ENCODE measurements around the gene PLEKHG4B.

PLEKHG4B gene

DNA sequence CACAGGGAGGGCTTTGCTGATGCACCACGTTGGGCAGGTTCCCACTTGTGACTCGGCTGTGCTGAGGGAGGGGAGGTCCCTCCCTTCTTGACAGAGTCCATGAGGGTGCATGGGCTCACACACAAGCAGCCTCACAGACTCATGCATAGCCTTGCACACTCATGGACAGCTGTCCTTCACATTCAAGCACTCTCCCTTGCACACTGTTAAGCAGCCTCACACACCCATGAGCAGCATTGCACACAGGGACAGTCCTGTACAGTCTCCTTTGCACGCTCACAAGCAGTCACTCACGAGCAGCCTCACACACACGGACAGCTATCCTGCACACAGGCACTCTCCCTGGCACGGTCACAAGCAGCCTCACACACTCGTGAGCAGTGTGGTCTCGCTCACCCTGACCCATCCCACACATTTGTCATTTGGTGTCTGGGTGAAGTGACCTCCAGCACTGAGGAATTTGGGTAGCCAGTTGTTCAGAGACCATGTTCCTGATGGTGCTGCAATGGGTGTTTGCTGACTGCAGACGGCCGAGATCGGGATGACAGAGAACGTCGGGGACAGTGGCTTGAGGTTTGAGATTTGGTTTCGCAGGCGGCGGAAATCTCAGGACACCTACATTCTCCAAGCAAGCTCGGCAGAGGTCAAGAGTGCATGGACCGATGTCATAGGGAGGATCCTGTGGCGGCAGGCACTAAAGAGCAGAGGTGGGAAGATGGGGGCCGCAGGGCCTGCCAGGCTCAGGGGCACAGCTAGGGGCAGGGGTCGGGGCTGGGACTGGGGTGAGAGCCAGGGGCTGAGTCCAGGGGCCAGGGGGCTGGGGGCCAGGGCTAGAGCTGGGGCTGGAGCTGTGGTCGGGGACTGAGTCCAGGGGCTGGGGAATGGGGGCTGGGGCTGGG is 81.7 kb downstream of the PLEKHG4B start:
- no peak for DNase-seq

DNA sequence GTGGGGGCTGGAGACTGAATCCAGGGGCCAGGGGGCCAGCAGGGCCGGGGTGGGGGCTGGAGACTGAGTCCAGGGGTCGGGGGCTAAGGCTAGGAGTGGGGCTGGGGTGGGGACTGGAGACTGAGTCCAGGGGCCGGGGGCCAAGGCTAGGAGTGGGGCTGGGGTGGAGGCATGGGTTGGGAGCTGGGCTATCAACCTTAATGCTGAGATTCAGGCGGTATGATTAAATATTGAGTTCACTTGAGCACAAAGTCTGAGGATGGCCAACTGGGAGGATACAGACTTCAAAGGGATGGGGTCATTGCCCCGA is 82.3 kb downstream of the PLEKHG4B start:
- DNase-seq = no peak

- DNase-seq = no peak
Measured at GRCh38 chr5:174876-175465, 83.0 kb downstream of the PLEKHG4B start.

- no peak for DNase-seq
Measured at GRCh38 chr5:176296-176823, 84.4 kb downstream of the PLEKHG4B start.

DNA sequence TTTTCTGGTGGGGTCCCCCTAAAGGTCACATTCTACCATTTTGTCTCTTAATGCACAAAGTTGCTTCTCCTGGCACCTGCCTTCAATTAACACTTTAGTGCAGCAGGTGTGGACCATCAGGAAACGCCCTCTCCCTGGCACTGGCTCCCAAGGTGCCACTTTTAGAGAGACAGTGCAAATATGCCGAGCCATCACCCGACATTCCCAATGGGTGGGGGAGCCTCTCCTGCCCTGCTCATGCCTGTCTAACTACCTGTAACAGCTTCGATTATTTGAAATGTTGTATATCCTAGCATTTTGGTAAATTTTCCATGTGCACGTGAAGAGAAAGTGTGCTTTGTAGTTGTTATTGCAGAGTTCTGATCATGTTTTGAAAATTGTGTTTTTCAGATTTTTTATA is 86.1 kb downstream of the PLEKHG4B start:
- DNase-seq = no peak

DNA sequence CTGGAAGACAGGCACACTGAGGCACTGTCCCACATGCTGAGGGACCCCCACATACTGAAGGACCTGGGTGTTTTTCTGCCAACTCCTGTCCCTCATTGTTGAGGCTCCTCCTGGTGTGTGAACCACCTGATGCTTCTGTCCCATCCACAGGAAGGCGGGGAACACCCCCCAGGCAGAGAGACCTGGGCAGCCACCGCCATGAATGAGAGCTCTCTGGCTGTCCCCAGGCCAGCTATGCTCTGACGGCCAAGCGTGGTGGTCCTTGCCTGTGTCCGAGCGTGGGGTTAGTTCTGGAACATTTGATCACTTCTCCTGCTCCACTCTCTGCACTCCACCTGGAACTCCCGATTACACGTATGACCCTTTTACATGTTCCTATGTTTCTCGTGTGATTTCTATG is 87.4 kb downstream of the PLEKHG4B start:
- DNase-seq = no peak

- DNase-seq = no peak
Measured at GRCh38 chr5:180286-180918, 88.4 kb downstream of the PLEKHG4B start.

DNA sequence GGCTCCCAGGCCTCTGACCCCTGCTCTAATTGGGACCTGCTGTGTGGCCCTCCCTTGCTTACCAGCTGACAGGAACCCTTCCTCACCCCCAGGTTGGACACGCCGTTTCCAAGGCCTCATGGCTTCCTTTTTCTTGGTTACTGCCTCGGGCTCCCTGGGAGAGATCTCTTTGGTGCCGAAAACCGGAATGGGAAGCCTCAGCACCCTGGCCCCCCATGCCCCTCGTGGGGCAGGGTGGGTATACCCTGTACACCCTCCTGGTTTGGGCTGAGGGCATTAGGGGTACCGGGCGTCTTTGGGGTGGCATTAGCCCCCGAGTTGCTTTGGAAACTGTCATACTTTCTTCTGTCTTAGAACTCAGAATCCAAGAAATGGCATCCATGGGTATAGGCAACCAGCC is 89.2 kb downstream of the PLEKHG4B start:
- no peak for DNase-seq

DNA sequence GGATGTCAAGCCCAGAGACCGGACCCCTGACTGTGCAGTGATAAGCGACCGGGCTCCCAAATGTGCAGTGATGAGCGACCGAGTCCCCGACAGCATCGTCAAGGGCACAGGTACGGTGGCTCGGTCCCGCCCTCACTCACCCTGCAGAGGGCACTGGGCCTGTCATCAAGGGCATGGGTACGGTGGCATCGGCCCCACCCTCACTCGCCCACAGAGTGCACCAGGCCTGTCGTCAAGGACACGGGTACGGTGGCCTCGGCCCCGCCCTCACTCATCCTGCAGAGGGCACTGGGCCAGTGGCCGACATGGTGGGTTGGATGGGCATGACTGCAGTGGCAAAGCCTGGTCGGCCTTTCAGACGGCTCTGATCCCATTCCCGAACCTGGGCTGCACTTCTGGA is 89.6 kb downstream of the PLEKHG4B start:
- no peak for DNase-seq

DNA sequence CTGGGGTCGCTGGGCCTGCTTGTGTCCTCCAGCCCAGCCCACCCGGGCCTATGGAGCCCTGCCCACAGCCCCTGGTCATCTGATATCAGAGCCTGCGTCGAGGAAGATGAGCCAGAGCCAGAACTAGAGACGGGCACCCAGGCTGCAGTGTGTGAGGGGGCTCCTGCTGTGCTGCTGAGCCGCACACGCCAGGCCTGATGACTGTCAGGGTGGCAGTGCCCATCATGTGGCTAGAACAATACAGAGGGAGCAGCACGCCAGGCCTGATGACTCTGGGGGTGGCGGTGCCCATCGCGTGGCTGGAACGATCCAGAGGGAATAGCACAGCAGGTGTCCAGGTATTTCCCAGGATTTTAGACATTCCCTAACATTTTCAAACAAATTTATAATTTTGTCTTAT is 90.2 kb downstream of the PLEKHG4B start:
- DNase-seq = no peak

GRCh38 chr5:184471-184870 is 92.5 kb downstream of the PLEKHG4B start:
- no peak for DNase-seq

DNA sequence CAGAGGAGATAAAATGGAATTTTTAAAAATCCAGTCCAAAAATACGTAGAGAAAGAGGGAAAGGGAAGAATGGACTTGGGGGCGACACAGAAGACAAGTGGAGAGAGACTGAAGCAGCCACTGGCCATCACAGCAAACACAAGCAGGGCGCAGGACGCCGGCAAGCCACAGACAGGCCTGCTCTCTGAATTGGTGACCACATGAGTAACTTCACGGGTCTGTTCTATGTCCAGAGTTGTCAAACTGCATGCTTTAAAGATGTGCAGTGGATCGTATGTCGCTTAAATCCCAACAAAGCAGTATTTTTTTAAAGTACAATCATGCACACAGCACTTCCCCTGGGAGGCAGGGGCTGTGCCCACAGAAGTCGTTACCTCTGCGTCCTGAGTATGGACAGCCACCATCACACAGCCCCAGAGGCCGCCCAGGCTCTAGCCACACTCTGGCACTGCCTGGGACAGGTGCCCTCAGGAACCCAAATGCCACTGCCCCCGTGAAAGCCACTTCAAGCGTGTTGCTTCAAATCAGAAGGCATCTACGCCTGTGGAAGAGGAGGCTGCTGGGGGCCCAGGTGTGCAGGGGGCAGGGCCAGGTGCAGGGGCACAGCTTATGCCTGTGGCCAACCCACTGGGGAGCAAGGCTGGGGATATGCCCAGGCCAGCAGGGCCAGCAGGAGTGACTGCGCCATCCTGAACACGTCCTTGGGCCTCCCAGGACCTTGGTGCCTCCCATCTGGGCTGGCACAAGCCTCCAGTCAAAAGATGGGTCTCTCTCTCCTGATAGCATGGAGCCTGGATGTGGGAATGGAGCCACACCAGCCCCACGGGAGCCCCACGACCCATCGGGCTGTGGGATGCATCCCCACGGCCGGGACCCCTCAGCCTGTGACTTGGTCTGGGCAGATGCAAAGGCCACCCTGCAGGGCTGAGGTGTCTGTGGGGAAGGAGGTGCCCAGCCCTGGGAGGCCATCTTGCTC is 93.4 kb downstream of the PLEKHG4B start:
- no peak for DNase-seq

DNA sequence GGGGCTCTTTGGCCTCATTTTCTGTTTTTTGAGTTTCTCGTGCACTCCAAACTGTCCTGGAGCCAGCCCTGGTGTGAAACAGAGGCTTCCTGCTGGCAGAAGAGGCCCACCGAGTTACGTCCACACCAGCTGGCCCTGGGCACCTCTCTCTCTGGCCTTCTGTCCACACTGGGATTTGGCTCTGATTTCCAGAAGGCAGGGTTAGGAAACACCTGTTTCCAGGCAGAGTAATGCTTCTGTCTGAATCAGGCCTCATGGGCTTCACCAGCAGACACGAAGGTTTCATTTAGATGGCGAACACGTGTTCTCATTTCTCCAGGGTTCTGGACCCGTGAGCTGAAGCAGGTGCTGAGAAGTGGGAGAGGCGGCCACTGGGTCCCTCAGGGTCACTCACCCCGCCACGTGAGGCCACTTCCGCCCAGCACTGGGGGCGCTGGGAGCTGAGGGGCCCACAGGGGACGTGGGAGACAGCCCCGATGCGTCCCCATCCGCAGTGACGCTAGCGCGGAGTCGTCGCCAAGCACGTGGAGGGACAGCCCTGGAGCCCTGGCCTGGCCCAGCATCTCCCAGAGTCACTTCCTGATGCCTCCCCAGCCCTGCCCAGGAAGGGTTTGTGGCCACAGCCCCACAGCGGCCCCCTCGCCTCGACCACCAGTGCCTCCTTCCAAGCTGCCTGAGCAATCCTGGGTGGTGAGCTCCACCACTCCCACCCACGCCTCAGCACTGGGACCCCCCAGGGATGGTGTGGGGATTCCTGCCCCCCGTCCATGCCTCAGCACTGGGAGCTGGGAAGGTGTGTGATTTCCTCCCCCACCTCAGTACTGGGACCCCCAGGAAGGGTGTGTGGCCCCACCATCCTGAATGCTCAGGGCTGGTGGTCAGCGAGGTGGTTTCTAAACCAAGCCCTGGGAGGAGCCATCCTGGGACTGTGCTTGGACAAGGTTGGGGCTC is 94.4 kb downstream of the PLEKHG4B start:
- no peak for DNase-seq

DNA sequence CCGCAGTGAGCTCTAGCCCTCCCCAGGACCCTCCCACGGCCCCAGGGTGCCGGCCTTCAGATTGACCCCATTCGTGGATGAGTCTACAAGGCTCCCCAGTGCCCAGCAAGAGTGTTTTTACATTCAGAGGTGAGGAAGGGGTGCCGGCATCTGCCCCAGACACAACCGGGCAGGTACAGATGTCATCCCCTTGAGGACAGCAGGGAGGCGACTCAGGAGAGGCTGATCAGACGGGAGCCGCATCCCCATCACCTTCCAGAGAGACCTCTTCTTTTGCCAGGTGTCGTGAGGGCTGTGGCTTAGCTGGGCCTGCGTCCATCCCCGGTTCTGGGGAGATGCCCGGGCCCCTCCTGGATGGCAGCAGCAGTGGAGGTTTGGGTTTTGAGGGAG is 95.1 kb downstream of the PLEKHG4B start:
- no peak for DNase-seq

DNA sequence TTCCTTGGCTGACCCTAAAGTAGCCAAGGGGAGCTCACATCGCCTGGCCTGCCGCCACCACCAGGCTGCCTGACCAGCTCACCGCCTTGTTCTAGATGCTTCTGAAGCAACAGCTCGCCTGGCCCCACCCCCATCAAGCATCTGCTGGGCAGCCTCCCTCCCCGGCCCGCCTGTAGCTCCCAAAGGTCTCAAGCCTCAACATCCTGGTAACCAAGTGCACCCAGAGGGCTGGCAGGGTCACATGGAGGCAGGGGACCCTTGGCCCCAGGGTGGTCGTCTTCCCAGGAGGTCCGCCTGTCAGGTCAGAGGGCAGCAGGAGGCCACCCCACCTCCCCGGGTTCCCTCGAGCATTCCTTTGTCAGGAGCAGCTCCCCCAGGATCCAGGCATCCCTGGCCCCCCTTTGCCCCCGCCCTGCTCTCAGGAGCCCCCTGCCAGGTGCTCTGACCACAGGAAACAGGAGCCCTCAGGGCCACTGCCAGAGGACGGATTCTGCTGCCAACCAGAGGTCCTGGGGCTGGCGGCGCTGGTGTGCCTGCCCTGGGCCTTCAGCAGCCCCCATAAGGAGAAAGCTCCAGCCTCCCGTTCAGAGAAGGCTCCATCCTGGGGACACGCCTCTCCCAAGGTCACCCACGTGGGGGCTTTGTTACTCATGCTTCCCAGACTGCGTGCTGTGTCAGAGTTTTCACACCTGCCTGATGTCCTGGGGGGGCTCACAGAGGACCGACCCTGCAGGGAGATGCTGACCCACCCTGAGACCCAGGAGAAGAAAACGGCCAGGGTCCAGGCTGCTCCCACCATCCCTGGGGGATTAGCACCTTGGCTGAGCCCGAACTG is 95.9 kb downstream of the PLEKHG4B start:
- no peak for DNase-seq

GRCh38 chr5:188488-189481 is 96.8 kb downstream of the PLEKHG4B start:
- DNase-seq = peak; percentile 78

GRCh38 chr5:189486-189885 is 97.5 kb downstream of the PLEKHG4B start:
- no peak for DNase-seq

DNA sequence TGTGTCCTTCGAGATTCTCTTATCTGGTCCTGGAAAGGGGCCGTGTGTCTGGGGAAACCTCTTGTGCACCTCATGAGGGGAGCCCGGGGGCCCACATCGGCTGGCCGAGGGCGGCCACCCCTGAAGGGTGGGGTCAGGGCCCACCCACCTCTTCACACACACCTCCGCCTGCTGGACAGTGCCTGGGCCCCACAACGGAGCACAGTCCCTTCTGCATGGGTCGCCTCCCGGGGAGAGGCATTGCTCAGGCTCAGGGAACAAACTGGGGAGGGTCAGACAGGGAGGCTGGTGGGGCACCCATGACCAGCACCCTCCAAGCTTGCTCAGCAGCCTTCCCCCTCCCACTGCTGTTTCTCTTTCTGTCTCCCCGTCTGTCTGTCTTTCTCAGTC is 98.0 kb downstream of the PLEKHG4B start:
- DNase-seq = no peak

DNA sequence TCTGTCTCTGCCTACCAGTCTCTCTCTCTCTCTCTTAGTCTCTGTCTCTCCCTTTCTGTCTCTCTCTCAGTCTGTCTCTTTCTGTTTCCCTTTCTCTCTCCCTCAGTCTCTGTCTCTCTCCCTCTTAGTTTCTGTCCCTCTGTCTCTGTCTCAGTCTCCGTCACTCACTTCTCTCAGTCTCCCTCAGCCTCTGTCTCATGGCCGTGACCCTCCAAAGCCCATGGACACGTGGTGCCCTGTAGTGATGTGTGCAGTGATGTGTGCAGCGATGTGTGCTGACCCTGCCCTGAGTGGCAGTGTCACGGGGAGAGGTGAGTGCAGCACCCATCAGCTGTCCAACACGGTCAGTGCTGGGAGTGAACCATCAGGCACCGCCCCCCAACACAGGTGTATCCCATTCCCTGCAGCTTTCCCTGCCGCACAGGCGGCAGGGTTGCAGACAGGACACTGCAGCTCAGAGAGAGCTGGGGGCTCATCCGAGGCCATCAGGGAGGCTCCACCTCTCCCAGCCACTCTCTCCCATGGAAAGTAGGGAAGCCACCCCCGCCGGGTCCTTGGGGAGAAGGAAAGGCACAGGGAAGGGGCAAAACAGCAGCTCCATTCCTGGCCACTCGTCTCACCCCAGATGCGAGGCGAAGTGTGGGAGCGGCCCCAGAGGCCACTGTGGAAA is 98.5 kb downstream of the PLEKHG4B start:
- DNase-seq = no peak

All from central memory CD4-positive, alpha-beta T cell (primary cell).